Trophoblast cell (in vitro differentiated cells and primary cell): Measurements from ENCODE around the gene TPI1.
"Not testable (repeated sequence)": the region's sequence is repeated elsewhere in the genome, so short reads cannot be mapped to it uniquely, and the experiment has no call there.

ENCODE experiments used
- DNase-seq, 2 donors: peaks; one replicate each; pipeline ENCODE4 v3.0.0-alpha.2; 2016
- H2AFZ ChIP-seq: 2 replicates; pipeline ENCODE4 v1.6.1; 2013; ENCODE audit warnings: low read length, moderate library complexity, mild to moderate bottlenecking; ENCODE audit not compliant: insufficient read depth, poor library complexity
- H2AK5ac ChIP-seq: 2 replicates; pipeline ENCODE4 v1.6.1; 2013; ENCODE audit warnings: mild to moderate bottlenecking, low read length
- H2BK120ac ChIP-seq: 2 replicates; pipeline ENCODE4 v1.6.1; 2013; ENCODE audit warnings: low read length, mild to moderate bottlenecking, moderate library complexity; ENCODE audit not compliant: insufficient read depth, poor library complexity
- H2BK12ac ChIP-seq: 2 replicates; pipeline ENCODE4 v1.6.1; 2013; ENCODE audit warnings: mild to moderate bottlenecking, low read length, moderate library complexity
- H2BK5ac ChIP-seq: 2 replicates; pipeline ENCODE4 v1.6.1; 2013; ENCODE audit warnings: low read length, low read depth, moderate library complexity, mild to moderate bottlenecking; ENCODE audit not compliant: poor library complexity
- H3K14ac ChIP-seq: 2 replicates; pipeline ENCODE4 v1.6.1; 2013; ENCODE audit warnings: mild to moderate bottlenecking, low read length
- H3K18ac ChIP-seq: 2 replicates; pipeline ENCODE4 v1.6.1; 2013; ENCODE audit warnings: mild to moderate bottlenecking, low read length
- H3K23ac ChIP-seq: 2 replicates; pipeline ENCODE4 v1.6.1; 2013; ENCODE audit warnings: low read length
- H3K27ac ChIP-seq: 2 replicates; pipeline ENCODE4 v1.5.1; 2013; ENCODE audit warnings: low read depth, mild to moderate bottlenecking, inconsistent platforms, low read length, moderate library complexity
- H3K27me3 ChIP-seq: 2 replicates; pipeline ENCODE4 v1.6.1; 2013; ENCODE audit warnings: inconsistent platforms, mild to moderate bottlenecking, low read length, moderate library complexity; ENCODE audit not compliant: insufficient read depth
- H3K36me3 ChIP-seq, 2 experiments: 1 replicate in 1 of 2; 2 replicates in 1 of 2; pipeline ENCODE4 v1.6.1; 2013; ENCODE audit warnings: low read length in 2 of 2, mild to moderate bottlenecking in 2 of 2, moderate library complexity in 1 of 2; ENCODE audit not compliant: insufficient read depth in 2 of 2, control insufficient read depth in 1 of 2
- H3K4ac ChIP-seq: 2 replicates; pipeline ENCODE4 v1.6.1; 2013; ENCODE audit warnings: low read depth, mild to moderate bottlenecking, low read length, moderate library complexity
- H3K4me1 ChIP-seq, 2 experiments: 1 replicate in 1 of 2; 2 replicates in 1 of 2; pipeline ENCODE4 v1.6.1; 2013; ENCODE audit warnings: low read length in 2 of 2, mild to moderate bottlenecking in 2 of 2, moderate library complexity in 1 of 2; ENCODE audit not compliant: insufficient read depth in 2 of 2, control insufficient read depth in 1 of 2
- H3K4me2 ChIP-seq: 2 replicates; pipeline ENCODE4 v1.6.1; 2013; ENCODE audit warnings: inconsistent platforms, mild to moderate bottlenecking, low read length, moderate library complexity
- H3K4me3 ChIP-seq: 2 replicates; pipeline ENCODE4 v1.5.1; 2013; ENCODE audit warnings: mild to moderate bottlenecking, low read depth, low read length, inconsistent platforms
- H3K79me1 ChIP-seq: one replicate; pipeline ENCODE4 v1.6.1; 2013; ENCODE audit warnings: low read length
- H3K79me2 ChIP-seq: 2 replicates; pipeline ENCODE4 v1.6.1; 2013; ENCODE audit warnings: low read length, mild to moderate bottlenecking; ENCODE audit not compliant: control insufficient read depth, insufficient read depth, poor library complexity
- H3K9ac ChIP-seq: 2 replicates; pipeline ENCODE4 v1.6.1; 2013; ENCODE audit warnings: mild to moderate bottlenecking, low read length
- H3K9me3 ChIP-seq: 2 replicates; pipeline ENCODE4 v1.6.1; 2013; ENCODE audit warnings: low read depth, mild to moderate bottlenecking, control low read depth, inconsistent platforms, low read length; ENCODE audit not compliant: insufficient read depth
- H4K12ac ChIP-seq: 2 replicates; pipeline ENCODE4 v1.6.1; 2013; ENCODE audit warnings: low read depth, mild to moderate bottlenecking, low read length, moderate library complexity
- H4K8ac ChIP-seq: 2 replicates; pipeline ENCODE4 v1.6.1; 2013; ENCODE audit warnings: low read depth, mild to moderate bottlenecking, low read length, moderate library complexity
- H4K91ac ChIP-seq: one replicate; pipeline ENCODE4 v1.6.1; 2013; ENCODE audit warnings: low read depth, mild to moderate bottlenecking, low read length, moderate library complexity
- WGBS: extraction: QIAGEN DNeasy Blood & Tissue Kit; methylation state at CpG from one replicate; pipeline ENCODE4 v1.1.7; 2013; ENCODE audit warnings: missing lambda C conversion rate; ENCODE audit not compliant: insufficient read length, insufficient coverage; ENCODE audit errors: extremely low coverage; 5-methylcytosine and 5-hydroxymethylcytosine counted together

Gene TPI1

DNA sequence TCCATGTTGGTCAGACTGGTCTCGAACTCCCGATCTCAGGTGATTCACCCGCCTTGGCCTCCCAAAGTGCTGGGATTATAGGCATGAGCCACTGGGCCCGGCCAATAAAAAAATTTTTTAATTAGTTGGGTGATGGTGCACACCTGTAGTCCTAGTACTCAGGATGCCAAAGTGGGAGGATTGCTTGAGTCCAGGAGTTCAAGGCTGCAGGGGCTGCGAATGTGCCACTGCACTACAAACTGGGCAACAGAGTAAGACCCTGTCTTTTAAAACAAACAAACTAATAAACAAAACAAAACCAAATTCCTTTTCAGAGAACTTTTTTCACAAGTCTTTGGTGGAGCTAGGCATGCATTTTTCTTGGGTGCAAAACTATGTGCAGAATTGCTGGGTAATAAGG is 15.9 kb downstream of the TPI1 start:
- peak in 1 of 2 donors; percentile 40 for DNase-seq
- Histone ChIP-seq H3K4me2 (no peak overlapping the region), H3K27me3 (no peaks in the 10 kb centered on the region), H3K36me3 (no peaks in the 10 kb centered on the region), H3K23ac (no peak overlapping the region), H2AFZ (no peak overlapping the region), H2AK5ac (no peak overlapping the region), H2BK120ac (no peak overlapping the region), H3K4ac (no peak overlapping the region), H3K4me1 (peaks cover 2 to 5% of the 10 kb centered on the region in 2 experiments), H3K79me1 (no peaks in the 10 kb centered on the region), H4K8ac (no peak overlapping the region), H3K9me3 (no peaks in the 10 kb centered on the region), H3K9ac (no peak overlapping the region), H4K91ac (no peak overlapping the region), H2BK12ac (no peak overlapping the region), H3K14ac (no peak overlapping the region), H3K27ac (no peak overlapping the region), H3K4me3 (no peak overlapping the region), H2BK5ac (no peak overlapping the region), H3K79me2 (no peaks in the 10 kb centered on the region), H3K18ac (no peak overlapping the region), H4K12ac (no peak overlapping the region)
- no CpG with 5 or more reads among the region's 5 CpGs for WGBS

- no peak overlapping the region for H3K23ac ChIP-seq
- H3K79me1 ChIP-seq = no peaks in the 10 kb centered on the region
- H2AFZ ChIP-seq = no peak overlapping the region
- H3K4me1 ChIP-seq = peaks cover 2 to 5% of the 10 kb centered on the region in 2 experiments
- no peak overlapping the region for H2AK5ac ChIP-seq
- H3K18ac ChIP-seq = no peak overlapping the region
- no peak overlapping the region for H3K14ac ChIP-seq
- no peaks in the 10 kb centered on the region for H3K36me3 ChIP-seq
- no peaks in the 10 kb centered on the region for H3K79me2 ChIP-seq
- no peaks in the 10 kb centered on the region for H3K27me3 ChIP-seq
- no peak for DNase-seq
- H4K91ac ChIP-seq = no peak overlapping the region
- no peak overlapping the region for H3K9ac ChIP-seq
- H4K8ac ChIP-seq = no peak overlapping the region
- no peak overlapping the region for H3K27ac ChIP-seq
- no peak overlapping the region for H2BK120ac ChIP-seq
- H3K4me3 ChIP-seq = no peak overlapping the region
- no peak overlapping the region for H2BK12ac ChIP-seq
- H3K9me3 ChIP-seq = no peaks in the 10 kb centered on the region
- no peak overlapping the region for H3K4ac ChIP-seq
- no CpG with 5 or more reads among the region's 11 CpGs for WGBS
- H2BK5ac ChIP-seq = no peak overlapping the region
- H4K12ac ChIP-seq = no peak overlapping the region
- H3K4me2 ChIP-seq = no peak overlapping the region
These were observed 16.4 kb downstream of the TPI1 start for GRCh38 chr12:6883683-6884082.

- Histone ChIP-seq H3K9me3 (no peaks in the 10 kb centered on the region), H3K4me1 (peaks cover 2 to 5% of the 10 kb centered on the region in 2 experiments), H3K79me1 (no peaks in the 10 kb centered on the region), H4K91ac (no peak overlapping the region), H3K23ac (no peak overlapping the region), H3K18ac (no peak overlapping the region), H3K4me3 (no peak overlapping the region), H3K79me2 (no peaks in the 10 kb centered on the region), H3K4me2 (no peak overlapping the region), H3K27me3 (no peaks in the 10 kb centered on the region), H4K8ac (no peak overlapping the region), H2BK5ac (no peak overlapping the region), H3K14ac (no peak overlapping the region), H3K9ac (no peak overlapping the region), H3K36me3 (no peaks in the 10 kb centered on the region), H3K27ac (no peak overlapping the region), H4K12ac (no peak overlapping the region), H2AK5ac (no peak overlapping the region), H2AFZ (no peak overlapping the region), H2BK12ac (no peak overlapping the region), H3K4ac (no peak overlapping the region), H2BK120ac (no peak overlapping the region)
- WGBS = no CpG with 5 or more reads among the region's 22 CpGs
- DNase-seq = no peak
These were observed 17.2 kb downstream of the TPI1 start for GRCh38 chr12:6884539-6884938.

- peak; percentile 42 to 57 for DNase-seq
These were observed 19.1 kb downstream of the TPI1 start for GRCh38 chr12:6886206-6886999.

More at GRCh38 chr12:6886206-6886999, 19.1 kb downstream of the TPI1 start:
- H2BK5ac ChIP-seq, H3K27me3 ChIP-seq, H3K9me3 ChIP-seq, H3K23ac ChIP-seq, H2BK120ac ChIP-seq, H4K91ac ChIP-seq, H2AK5ac ChIP-seq, H4K12ac ChIP-seq, H2BK12ac ChIP-seq, H3K4me3 ChIP-seq, H3K4ac ChIP-seq, H3K18ac ChIP-seq, H3K14ac ChIP-seq, H3K79me2 ChIP-seq, H3K9ac ChIP-seq, H4K8ac ChIP-seq, H3K27ac ChIP-seq, H2AFZ ChIP-seq, H3K36me3 ChIP-seq, H3K4me1 ChIP-seq, H3K79me1 ChIP-seq, H3K4me2 ChIP-seq: not testable (repeated sequence)
- WGBS = no CpG with 5 or more reads among the region's 15 CpGs
